GM18498 (cell line): ENCODE results near the gene ZNF487.
"Not testable (repeated sequence)": the region's sequence is repeated elsewhere in the genome, so short reads cannot be mapped to it uniquely, and the experiment has no call there.

ENCODE experiments used
- ATAC-seq: cut with Tn5 transposase; IDR thresholded peaks from one replicate; pipeline ENCODE4 v1.9.1; 2021; ENCODE audit warnings: mild to moderate bottlenecking, moderate library complexity; ENCODE audit not compliant: unreplicated experiment

ZNF487 gene

DNA sequence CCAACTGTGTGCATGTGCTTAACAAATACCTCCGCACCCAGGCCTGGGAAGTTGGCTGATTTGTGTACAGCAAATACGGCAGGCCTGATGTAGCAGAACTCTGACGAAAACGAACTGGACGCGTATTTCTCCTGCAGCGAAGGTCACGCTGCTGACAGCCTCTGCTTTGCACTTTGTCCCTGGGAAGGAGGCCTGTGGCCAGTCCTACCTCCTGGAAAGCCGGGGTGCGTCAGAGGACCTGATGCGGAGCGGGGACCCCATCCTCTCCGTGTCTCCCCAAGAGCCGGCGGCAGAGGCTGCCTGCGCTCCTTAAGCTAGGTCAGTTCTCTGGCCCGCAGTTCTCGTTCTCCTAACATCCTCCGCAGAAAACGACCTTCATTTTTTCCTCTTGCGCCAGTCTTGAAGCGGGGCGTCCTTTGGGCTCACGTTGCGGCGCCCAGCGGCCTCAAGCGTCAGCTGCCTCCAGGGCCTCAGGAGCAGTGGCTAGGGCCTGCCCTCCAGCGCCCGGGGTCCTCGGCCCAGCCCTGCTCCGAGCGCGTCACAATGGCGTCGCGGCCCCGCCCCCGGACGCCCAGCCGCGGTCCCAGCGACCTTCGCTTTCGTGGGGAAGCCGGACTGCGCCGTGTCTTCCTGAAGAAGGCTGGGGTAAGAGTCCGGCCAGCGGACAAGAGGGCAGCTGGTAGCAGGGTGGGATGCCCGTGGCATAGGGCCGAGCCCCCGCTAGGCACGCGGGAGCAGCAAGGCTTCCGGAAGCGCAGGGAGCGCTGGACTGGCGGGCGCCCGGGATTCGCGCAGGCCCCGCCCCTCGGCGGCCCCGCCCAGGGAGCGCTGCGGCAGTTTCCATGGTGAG lies at the start of gene ZNF487:
ZNF487 (plus strand) TSS at position 821 of the 850 bp plus-strand sequence. CDS start 38,703 bp downstream, outside the sequence.
- ATAC-seq = peak; percentile 97

- ATAC-seq = no peak
These were observed 49.3 kb upstream of the ZNF487 start for GRCh38 chr10:43387678-43388032.

DNA sequence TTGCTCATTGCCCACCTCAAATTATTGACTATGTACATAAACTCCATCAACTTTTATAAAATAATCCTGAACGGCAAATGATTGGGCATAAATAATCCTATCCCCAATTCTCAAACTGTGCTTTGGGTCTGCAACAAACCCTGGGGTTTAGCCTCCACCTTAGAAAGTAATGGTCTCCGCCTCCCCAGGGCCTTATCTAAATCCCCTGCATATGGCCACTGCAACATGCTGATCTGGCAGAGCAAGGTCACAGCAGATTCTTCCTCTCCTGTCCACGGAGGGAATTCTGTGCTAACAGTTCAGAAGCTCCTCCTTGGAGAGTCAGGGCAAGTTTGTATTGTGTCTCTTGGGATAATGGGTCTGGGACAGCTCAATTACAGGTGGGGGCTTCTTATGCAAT lies 47.0 kb upstream of the ZNF487 start:
- no peak for ATAC-seq

DNA sequence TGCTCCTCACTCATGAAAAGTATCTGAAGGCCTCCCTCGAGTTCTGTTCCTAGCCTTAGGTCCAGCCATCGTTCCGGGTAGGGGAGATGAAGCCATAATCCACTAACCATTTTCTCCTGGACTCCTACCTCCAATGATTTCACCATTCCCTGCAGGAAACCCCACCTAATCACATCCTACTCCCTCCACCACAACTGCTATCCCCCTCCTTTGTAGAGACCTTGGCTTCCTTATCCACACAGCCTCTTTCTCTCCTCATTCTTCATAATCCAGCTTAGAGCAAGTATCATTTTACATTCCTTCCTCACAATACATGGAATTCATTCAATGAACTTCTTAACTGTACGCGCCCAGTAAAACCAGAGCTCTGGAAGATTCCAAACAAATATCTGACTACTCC lies 46.6 kb upstream of the ZNF487 start:
- ATAC-seq = no peak

GRCh38 chr10:43390759-43391158 lies 46.2 kb upstream of the ZNF487 start:
- no peak for ATAC-seq

GRCh38 chr10:43391496-43391895 lies 45.4 kb upstream of the ZNF487 start:
- ATAC-seq = no peak

DNA sequence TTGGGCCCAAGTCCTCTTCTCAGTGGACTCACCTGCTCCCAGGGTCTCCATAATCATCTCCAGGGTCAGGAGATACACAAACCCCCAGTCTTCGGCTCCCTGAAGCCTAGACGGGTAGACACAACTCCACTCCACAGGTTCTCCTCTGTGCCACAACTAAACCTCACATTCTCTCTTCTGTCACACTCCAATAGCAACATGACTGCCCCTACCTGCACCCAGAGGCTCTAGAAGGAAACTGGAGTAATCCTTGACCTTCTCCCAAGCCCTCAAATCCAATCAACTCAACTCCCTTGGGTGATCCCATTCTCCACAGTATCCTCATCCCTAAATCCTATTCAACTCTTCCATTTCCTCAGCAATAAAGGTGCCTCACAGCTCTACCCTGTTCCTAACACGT lies 44.2 kb upstream of the ZNF487 start:
- no peak for ATAC-seq

- not testable (repeated sequence) for ATAC-seq
These were observed 43.7 kb upstream of the ZNF487 start for GRCh38 chr10:43393186-43393585.

- no peak for ATAC-seq
These were observed 43.1 kb upstream of the ZNF487 start for GRCh38 chr10:43393606-43394360.

GRCh38 chr10:43394868-43395267 lies 42.0 kb upstream of the ZNF487 start:
- ATAC-seq = no peak

GRCh38 chr10:43395571-43396060 lies 41.3 kb upstream of the ZNF487 start:
- ATAC-seq = no peak

GRCh38 chr10:43396061-43396927 lies 40.6 kb upstream of the ZNF487 start:
- ATAC-seq = peak; percentile 64

- peak; percentile 89 for ATAC-seq
These were observed 39.8 kb upstream of the ZNF487 start for GRCh38 chr10:43396928-43397624.

DNA sequence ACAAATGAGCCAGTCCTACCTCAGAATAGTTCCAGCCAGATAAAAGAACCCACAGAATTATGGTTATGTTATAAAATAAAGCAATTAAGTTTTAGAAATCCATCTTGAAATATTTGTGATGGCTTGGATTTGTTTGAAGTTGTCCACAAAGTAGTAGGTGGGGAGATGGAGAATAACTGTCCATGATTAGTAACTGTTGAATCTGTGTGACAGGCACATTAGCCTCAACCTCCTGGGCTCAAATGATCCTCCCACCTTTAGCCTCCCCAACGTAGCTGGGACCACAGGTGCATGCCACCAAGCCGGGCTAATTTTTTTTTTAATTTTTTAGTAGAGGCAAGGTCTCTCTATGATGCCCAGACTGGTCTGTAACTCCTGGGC lies 38.0 kb upstream of the ZNF487 start:
- no peak for ATAC-seq

DNA sequence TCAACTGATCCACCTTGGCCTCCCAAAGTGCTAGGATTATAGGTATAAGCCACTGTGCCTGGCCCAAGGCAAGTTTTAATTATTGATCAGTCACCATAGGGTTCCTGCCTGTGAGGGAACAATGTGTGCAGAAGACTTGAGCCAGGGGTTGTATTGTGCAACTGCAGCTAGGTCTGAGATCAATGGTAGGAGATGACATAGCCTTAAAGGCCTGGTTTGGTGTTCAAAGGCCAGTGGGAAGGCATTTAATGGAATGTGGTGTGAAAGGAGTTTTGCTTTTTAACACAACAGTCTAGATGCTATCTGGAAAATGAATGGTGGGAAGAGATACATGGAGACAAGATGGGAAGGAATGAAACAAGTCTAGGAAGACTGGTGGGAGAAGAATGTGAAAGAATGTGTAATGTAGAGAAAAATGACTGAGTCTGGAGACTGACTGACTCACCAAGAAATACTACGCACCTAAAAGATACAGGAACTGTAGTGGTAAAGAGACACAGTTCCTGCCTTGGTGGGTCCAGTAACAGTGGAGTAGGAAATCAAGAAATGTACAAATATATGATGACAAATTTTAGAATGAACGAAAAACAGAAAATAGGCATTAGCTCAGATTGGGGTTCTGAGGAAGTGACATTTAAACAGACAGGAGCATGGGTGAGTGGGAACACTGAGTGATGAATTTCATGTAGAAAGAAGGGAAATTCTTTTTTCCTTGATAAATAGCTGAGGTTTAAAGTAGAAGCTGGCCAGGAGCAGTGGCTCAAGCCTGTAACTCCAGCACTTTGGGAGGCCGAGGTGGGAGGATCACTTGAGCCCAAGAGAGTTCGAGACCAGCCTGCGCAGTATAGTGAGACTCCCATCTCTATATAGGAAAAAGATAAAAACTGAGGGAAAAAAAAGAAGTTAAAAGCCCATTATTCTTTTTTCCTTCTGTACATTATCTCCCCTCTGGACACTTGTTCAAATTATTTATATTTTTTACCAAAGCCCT lies 37.3 kb upstream of the ZNF487 start:
- ATAC-seq = no peak

- ATAC-seq = no peak
These were observed 35.3 kb upstream of the ZNF487 start for GRCh38 chr10:43401627-43402026.

DNA sequence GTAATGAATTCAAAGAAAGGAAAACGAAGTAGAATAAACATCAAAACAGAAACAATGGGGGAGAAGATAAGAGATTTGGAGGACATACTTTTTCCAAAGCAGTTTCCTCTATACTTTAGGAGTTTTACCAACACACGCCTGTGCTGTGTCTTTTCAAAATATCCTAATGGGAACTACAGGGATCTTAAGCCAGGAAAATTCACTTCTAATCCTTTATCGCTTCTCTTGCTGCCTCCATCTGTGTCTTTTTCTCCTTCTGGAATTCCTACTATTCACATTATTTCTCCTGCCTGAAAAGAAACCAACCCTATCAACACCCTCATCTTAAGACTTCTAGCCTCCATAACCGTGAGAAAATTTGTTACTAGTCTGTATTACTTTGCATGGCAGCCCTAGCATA lies 34.7 kb upstream of the ZNF487 start:
- no peak for ATAC-seq

- ATAC-seq = no peak
These were observed 33.9 kb upstream of the ZNF487 start for GRCh38 chr10:43402880-43403452.
